HUES48 (cell line): ENCODE measurements around the gene ZCCHC3.

Experiments
- H3K27ac ChIP-seq: one replicate; pipeline ENCODE4 v1.7.0; 2013; ENCODE audit warnings: low read depth, low read length, inconsistent platforms
- H3K27me3 ChIP-seq: 2 replicates; pipeline ENCODE4 v1.6.1; 2013; ENCODE audit warnings: mild to moderate bottlenecking, low read length; ENCODE audit not compliant: control insufficient read depth, insufficient read depth
- H3K36me3 ChIP-seq: 2 replicates; pipeline ENCODE4 v1.6.1; 2013; ENCODE audit warnings: low read length; ENCODE audit not compliant: control insufficient read depth, insufficient read depth
- H3K4me1 ChIP-seq: 2 replicates; pipeline ENCODE4 v1.6.1; 2013; ENCODE audit warnings: mild to moderate bottlenecking, low read length; ENCODE audit not compliant: control insufficient read depth, insufficient read depth
- H3K4me3 ChIP-seq: 2 replicates; pipeline ENCODE4 v1.5.1; 2013; ENCODE audit warnings: mild to moderate bottlenecking, low read depth, low read length
- H3K9ac ChIP-seq: 2 replicates; pipeline ENCODE4 v1.6.1; 2013; ENCODE audit warnings: mild to moderate bottlenecking, low read depth, low read length, moderate library complexity
- H3K9me3 ChIP-seq: 2 replicates; pipeline ENCODE4 v1.6.1; 2013; ENCODE audit warnings: low read length; ENCODE audit not compliant: control insufficient read depth, insufficient read depth

The ZCCHC3 gene

GRCh38 chr20:313948-314347 lies 16.6 kb downstream of the ZCCHC3 start:
- Histone ChIP-seq H3K9ac (no peak overlapping the region), H3K4me1 (peaks cover 13% of the 10 kb centered on the region), H3K27me3 (no peaks in the 10 kb centered on the region), H3K27ac (no peak overlapping the region), H3K9me3 (no peaks in the 10 kb centered on the region), H3K36me3 (no peaks in the 10 kb centered on the region), H3K4me3 (no peak overlapping the region)

GRCh38 chr20:316316-317068 lies 19.1 kb downstream of the ZCCHC3 start:
- Histone ChIP-seq H3K4me1 (no peaks in the 10 kb centered on the region), H3K9ac (no peak overlapping the region), H3K27me3 (no peaks in the 10 kb centered on the region), H3K9me3 (no peaks in the 10 kb centered on the region), H3K36me3 (no peaks in the 10 kb centered on the region), H3K4me3 (no peak overlapping the region), H3K27ac (no peak overlapping the region)

- no peaks in the 10 kb centered on the region for H3K9me3 ChIP-seq
- H3K9ac ChIP-seq = peak overlapping the region; percentile 65
- H3K36me3 ChIP-seq = peaks cover 7% of the 10 kb centered on the region; the same call in 1 of the 2 replicates
- peak overlapping the region; percentile 92 for H3K27ac ChIP-seq
- peaks cover 23% of the 10 kb centered on the region for H3K4me1 ChIP-seq
- peak overlapping the region; percentile 79 for H3K4me3 ChIP-seq
- no peaks in the 10 kb centered on the region for H3K27me3 ChIP-seq
Measured at GRCh38 chr20:324177-325044, 27.0 kb downstream of the ZCCHC3 start.

GRCh38 chr20:325045-325888 lies 27.9 kb downstream of the ZCCHC3 start, which contains the start of gene SOX12:
SOX12 (plus strand) TSS chr20:325552; CDS start chr20:325925, 373 bp downstream.
- no peaks in the 10 kb centered on the region for H3K27me3 ChIP-seq
- H3K4me3 ChIP-seq = peak within 1 kb of the TSS; percentile 79
- no peaks in the 10 kb centered on the region for H3K9me3 ChIP-seq
- peaks cover 7% of the 10 kb centered on the region; the same call in 1 of the 2 replicates for H3K36me3 ChIP-seq
- peak within 1 kb of the TSS; percentile 89 for H3K9ac ChIP-seq
- peak within 1 kb of the TSS; percentile 97 for H3K27ac ChIP-seq
- peaks cover 32% of the 10 kb centered on the region for H3K4me1 ChIP-seq

- H3K4me1 ChIP-seq = peaks cover 38% of the 10 kb centered on the region
- peak overlapping the region; percentile 89 for H3K9ac ChIP-seq
- H3K36me3 ChIP-seq = peaks cover 7% of the 10 kb centered on the region; the same call in 1 of the 2 replicates
Measured at GRCh38 chr20:325889-326644, 28.7 kb downstream of the ZCCHC3 start.

GRCh38 chr20:326645-327185 lies 29.3 kb downstream of the ZCCHC3 start:
- peaks cover 7% of the 10 kb centered on the region; the same call in 1 of the 2 replicates for H3K36me3 ChIP-seq
- H3K9me3 ChIP-seq = no peaks in the 10 kb centered on the region
- H3K4me3 ChIP-seq = peak overlapping the region; percentile 91
- H3K9ac ChIP-seq = peak overlapping the region; percentile 89
- H3K27ac ChIP-seq = peak overlapping the region; percentile 97
- no peaks in the 10 kb centered on the region; the same call in 1 of the 2 replicates for H3K27me3 ChIP-seq
- peaks cover 38% of the 10 kb centered on the region for H3K4me1 ChIP-seq

More at GRCh38 chr20:325889-326644, 28.7 kb downstream of the ZCCHC3 start:
- peak overlapping the region; percentile 97 for H3K27ac ChIP-seq
- H3K27me3 ChIP-seq = no peaks in the 10 kb centered on the region
- peak overlapping the region; percentile 79 for H3K4me3 ChIP-seq
- H3K9me3 ChIP-seq = no peaks in the 10 kb centered on the region

GRCh38 chr20:327186-328026 lies 30.0 kb downstream of the ZCCHC3 start:
- Histone ChIP-seq H3K9me3 (no peaks in the 10 kb centered on the region), H3K4me1 (peaks cover 34% of the 10 kb centered on the region), H3K9ac (peak overlapping the region; percentile 56), H3K36me3 (peaks cover 7% of the 10 kb centered on the region; the same call in 1 of the 2 replicates), H3K27ac (peak overlapping the region; percentile 75), H3K4me3 (peak overlapping the region; percentile 91), H3K27me3 (peaks cover 7% of the 10 kb centered on the region; the same call in 1 of the 2 replicates)

- H3K9me3 ChIP-seq = no peaks in the 10 kb centered on the region
- peak overlapping the region; percentile 56; the same call in 1 of the 2 replicates for H3K9ac ChIP-seq
- H3K4me1 ChIP-seq = peaks cover 25% of the 10 kb centered on the region
- peak overlapping the region; percentile 75 for H3K27ac ChIP-seq
- H3K36me3 ChIP-seq = peaks cover 7% of the 10 kb centered on the region; the same call in 1 of the 2 replicates
- H3K27me3 ChIP-seq = peaks cover 8% of the 10 kb centered on the region; the same call in 1 of the 2 replicates
- H3K4me3 ChIP-seq = peak overlapping the region; percentile 91
Measured at GRCh38 chr20:328027-328974, 30.9 kb downstream of the ZCCHC3 start.
